H7 (cell line): ENCODE data around the gene SIRT4. TPM values are rescaled to one million over a fixed set of nuclear protein-coding genes. Genes with fewer than 3 reads are reported as not detected.

Experiments used
- DNase-seq: peaks from one replicate; pipeline ENCODE4 v3.0.0; 2012
- H3K27me3 ChIP-seq: 2 replicates; pipeline ENCODE4 v1.6.0; 2011; ENCODE audit warnings: mild to moderate bottlenecking, low read length; ENCODE audit not compliant: control insufficient read depth, insufficient read depth
- H3K36me3 ChIP-seq: replicated peaks from 2 replicates; pipeline ENCODE4 v1.5.1; 2011; ENCODE audit warnings: low read length; ENCODE audit not compliant: control insufficient read depth, insufficient read depth
- H3K4me3 ChIP-seq: 2 replicates; pipeline ENCODE4 v1.5.1; 2011; ENCODE audit warnings: low read depth, mild to moderate bottlenecking, control low read depth, low read length, moderate library complexity; ENCODE audit not compliant: insufficient read depth
- total RNA-seq: library from RNA; depleted of rRNA; stranded (reverse); fragments of >200 nt; shearing (Covaris generic); gene quantifications from 2 replicates; pipeline ENCODE4 v1.2.3, GENCODE V29; 2014

The SIRT4 gene
- total RNA-seq, 1 experiment from 2014 or later, result 4.1 TPM

- Histone ChIP-seq H3K36me3 (0 out of 2 replicates have a peak, but pooled peaks cover 3% of the 10 kb centered on the region), H3K4me3 (peak overlapping the region; percentile 95), H3K27me3 (no peaks in the 10 kb centered on the region)
- no peak for DNase-seq
Measured at GRCh38 chr12:120264904-120265472, 37.1 kb upstream of the SIRT4 start.

GRCh38 chr12:120265473-120266179 is 36.5 kb upstream of the SIRT4 start, which contains the start of gene PXN:
Gene PXN (minus strand): TSS chr12:120265730. CDS start chr12:120265629, 101 bp downstream.
- peak; percentile 99 for DNase-seq
- no peaks in the 10 kb centered on the region for H3K27me3 ChIP-seq
- H3K36me3 ChIP-seq, result 0 out of 2 replicates have a peak, but pooled peaks cover 3% of the 10 kb centered on the region
- H3K4me3 ChIP-seq, result peak within 1 kb of the TSS; percentile 95

GRCh38 chr12:120266180-120266870 is 35.8 kb upstream of the SIRT4 start:
- H3K4me3 ChIP-seq, result no peak overlapping the region

GRCh38 chr12:120267736-120268135 is 34.4 kb upstream of the SIRT4 start:
- DNase-seq, result no peak
- Histone ChIP-seq H3K4me3 (no peak overlapping the region), H3K27me3 (no peaks in the 10 kb centered on the region), H3K36me3 (0 out of 2 replicates have a peak, but pooled peaks cover 2% of the 10 kb centered on the region)

More at GRCh38 chr12:120266180-120266870, 35.8 kb upstream of the SIRT4 start:
- H3K27me3 ChIP-seq, result no peaks in the 10 kb centered on the region
- H3K36me3 ChIP-seq, result 0 out of 2 replicates have a peak, but pooled peaks cover 3% of the 10 kb centered on the region
- DNase-seq, result no peak

GRCh38 chr12:120276734-120277133 is 25.4 kb upstream of the SIRT4 start:
- Histone ChIP-seq H3K36me3 (no peaks in the 10 kb centered on the region), H3K27me3 (no peaks in the 10 kb centered on the region), H3K4me3 (no peak overlapping the region)
- DNase-seq, result no peak

GRCh38 chr12:120278137-120279069 is 23.7 kb upstream of the SIRT4 start:
- no peak for DNase-seq
- no peaks in the 10 kb centered on the region for H3K36me3 ChIP-seq
- H3K27me3 ChIP-seq, result no peaks in the 10 kb centered on the region
- no peak overlapping the region for H3K4me3 ChIP-seq

GRCh38 chr12:120283318-120283717 is 18.8 kb upstream of the SIRT4 start:
- H3K36me3 ChIP-seq, result no peaks in the 10 kb centered on the region
- DNase-seq, result peak; percentile 69
- no peak overlapping the region for H3K4me3 ChIP-seq
- H3K27me3 ChIP-seq, result no peaks in the 10 kb centered on the region

GRCh38 chr12:120284381-120284780 is 17.7 kb upstream of the SIRT4 start:
- Histone ChIP-seq H3K4me3 (no peak overlapping the region), H3K36me3 (no peaks in the 10 kb centered on the region), H3K27me3 (no peaks in the 10 kb centered on the region)
- no peak for DNase-seq

- Histone ChIP-seq H3K27me3 (no peaks in the 10 kb centered on the region), H3K36me3 (no peaks in the 10 kb centered on the region), H3K4me3 (no peak overlapping the region)
- no peak for DNase-seq
Measured at GRCh38 chr12:120286768-120287490, 15.2 kb upstream of the SIRT4 start.

GRCh38 chr12:120287491-120287890 is 14.6 kb upstream of the SIRT4 start:
- no peak for DNase-seq
- Histone ChIP-seq H3K4me3 (no peak overlapping the region), H3K36me3 (no peaks in the 10 kb centered on the region), H3K27me3 (no peaks in the 10 kb centered on the region)

GRCh38 chr12:120290609-120291305 is 11.4 kb upstream of the SIRT4 start:
- Histone ChIP-seq H3K4me3 (peak overlapping the region; percentile 35), H3K27me3 (no peaks in the 10 kb centered on the region), H3K36me3 (no peaks in the 10 kb centered on the region)
- DNase-seq, result peak; percentile 38

GRCh38 chr12:120292411-120292660 is 9.8 kb upstream of the SIRT4 start:
- Histone ChIP-seq H3K36me3 (no peaks in the 10 kb centered on the region), H3K4me3 (peak overlapping the region; percentile 68), H3K27me3 (no peaks in the 10 kb centered on the region)
- no peak for DNase-seq
